Measurements from ENCODE around the gene DPP9. TPM values are rescaled to one million over a fixed set of nuclear protein-coding genes. Genes with fewer than 3 reads are reported as not detected.

Gene DPP9
- 10 to 100 TPM; 91.7 TPM for total RNA-seq

DNA sequence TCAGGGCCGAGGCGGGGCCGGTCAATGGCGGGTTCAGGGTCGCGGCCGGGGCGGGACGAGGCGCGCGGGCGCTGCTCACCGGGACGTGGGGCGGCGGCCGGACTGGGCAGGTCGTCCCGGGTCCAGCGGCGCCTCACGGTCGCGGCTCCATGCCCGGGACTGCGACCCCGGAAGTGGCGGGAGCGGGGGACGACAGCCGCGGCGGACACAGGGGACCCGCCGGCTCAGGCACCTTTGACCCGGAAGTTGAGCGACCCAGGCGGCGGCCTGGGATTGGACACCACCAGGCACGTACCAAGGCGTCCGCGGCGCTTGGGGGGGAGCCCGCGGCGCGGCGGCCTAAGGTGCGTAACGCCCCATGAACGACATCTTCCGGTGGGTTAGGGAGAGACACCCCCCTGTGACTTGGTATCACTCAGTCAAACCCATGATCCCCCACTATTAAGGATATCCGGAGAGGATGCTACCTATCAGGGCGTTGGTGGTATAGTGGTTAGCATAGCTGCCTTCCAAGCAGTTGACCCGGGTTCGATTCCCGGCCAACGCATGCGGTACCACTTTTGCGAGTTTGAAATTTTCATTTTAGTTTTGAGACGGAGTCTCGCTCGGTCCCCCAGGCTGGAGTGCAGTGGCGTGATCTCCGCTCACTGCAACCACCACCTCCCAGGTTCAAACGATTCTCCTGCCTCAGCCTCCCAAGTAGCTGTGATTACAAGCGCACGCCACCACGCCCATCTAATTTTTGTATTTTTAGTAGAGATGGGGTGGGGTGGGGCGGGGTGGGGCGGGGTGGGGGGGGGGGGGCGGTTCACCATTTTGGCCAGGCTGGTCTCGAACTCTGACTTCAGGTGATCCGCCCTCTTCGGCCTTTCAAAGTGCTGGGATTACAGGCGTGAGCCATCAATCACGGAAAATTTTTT lies at the start of gene DPP9:
Gene DPP9 (minus strand): TSS at position 248 of the 920 bp plus-strand sequence. CDS start 3,936 bp downstream, outside the sequence.
- H3K27ac Mint-ChIP-seq = peak within 1 kb of the TSS; percentile 100
- H3K4me3 Mint-ChIP-seq = peak within 1 kb of the TSS; percentile 100
- peaks cover 30% of the 10 kb centered on the region for H3K4me1 Mint-ChIP-seq
- ATAC-seq (ENCODE audit: low read depth) (peak; percentile 93), DNase-seq (peak; percentile 95)
- POLR2A ChIA-PET = interaction anchor here (0.6 to 3.0 kb wide), 7 partner anchors 67 to 584 kb away, joined by 3 to 28 read pairs (median 3); partner anchors contain the start of genes FEM1A, PLIN3 and UHRF1
- H3K27me3 Mint-ChIP-seq = peaks cover 2% of the 10 kb centered on the region
- H3K9me3 Mint-ChIP-seq = peaks cover 1% of the 10 kb centered on the region
- peaks cover 14% of the 10 kb centered on the region for H3K36me3 Mint-ChIP-seq

DNA sequence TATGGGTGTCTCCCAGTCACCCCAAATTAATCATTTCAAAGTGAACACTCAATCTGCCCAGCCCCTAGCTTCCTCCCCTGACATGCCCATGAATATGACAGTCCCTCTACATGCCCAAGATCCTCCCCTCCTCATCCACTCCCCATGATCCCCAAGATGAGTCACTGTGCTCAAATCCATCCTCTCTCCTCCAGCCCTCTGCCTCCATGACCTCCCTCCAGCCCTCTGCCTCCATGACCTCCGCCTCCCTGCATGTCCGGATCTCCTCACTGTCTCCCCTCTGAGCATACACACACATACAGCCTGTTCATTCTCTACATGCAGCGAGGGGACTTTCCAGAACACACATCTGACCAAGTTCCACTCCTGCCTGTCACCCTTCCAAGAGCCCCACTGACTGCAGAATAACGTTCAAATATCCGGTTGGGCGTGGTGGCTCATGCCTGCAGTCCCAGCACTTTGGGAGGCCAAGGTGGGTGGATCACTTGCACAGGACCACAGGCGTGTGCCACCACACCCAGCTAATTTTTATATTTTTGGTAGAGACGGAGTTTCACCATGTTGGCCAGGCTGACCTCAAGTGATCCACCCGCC lies 49.5 kb upstream of the DPP9 start:
- POLR2A ChIA-PET = no interaction called here
- ATAC-seq (ENCODE audit: low read depth) (no peak), DNase-seq (no peak)
- Mint-ChIP-seq H3K27ac (no peak overlapping the region), H3K36me3 (no peaks in the 10 kb centered on the region), H3K4me3 (no peak overlapping the region), H3K4me1 (no peaks in the 10 kb centered on the region), H3K9me3 (peaks cover 1% of the 10 kb centered on the region), H3K27me3 (peaks cover 3% of the 10 kb centered on the region)

DNA sequence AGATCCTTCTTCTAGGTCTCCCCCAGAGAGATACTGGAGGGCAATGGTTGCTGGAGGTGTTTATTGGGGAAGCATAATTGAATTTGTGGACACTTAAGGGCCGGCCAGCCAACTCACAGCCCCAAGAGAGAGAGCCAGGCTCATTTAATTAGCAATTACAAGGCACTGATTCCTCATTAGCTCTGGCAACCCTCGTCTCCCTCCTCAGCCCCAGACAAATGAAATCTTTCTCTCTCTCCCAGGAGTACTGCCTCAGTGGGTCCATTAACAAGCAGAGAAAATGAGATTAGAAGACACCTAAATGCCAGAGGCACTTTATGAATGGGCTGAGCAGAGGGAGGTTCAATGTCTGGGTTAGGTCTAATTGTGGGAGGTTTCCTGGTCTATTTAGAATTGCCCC lies 48.9 kb upstream of the DPP9 start:
- ATAC-seq (ENCODE audit: low read depth) (no peak), DNase-seq (no peak)
- H3K4me1 Mint-ChIP-seq = no peaks in the 10 kb centered on the region
- peaks cover 5% of the 10 kb centered on the region for H3K27me3 Mint-ChIP-seq
- no peaks in the 10 kb centered on the region for H3K36me3 Mint-ChIP-seq
- H3K27ac Mint-ChIP-seq = no peak overlapping the region
- no peak overlapping the region for H3K4me3 Mint-ChIP-seq
- POLR2A ChIA-PET = no interaction called here
- H3K9me3 Mint-ChIP-seq = peaks cover 1% of the 10 kb centered on the region

GRCh38 chr19:4768934-4769777 lies 45.5 kb upstream of the DPP9 start:
- Mint-ChIP-seq H3K4me1 (no peaks in the 10 kb centered on the region), H3K4me3 (no peak overlapping the region), H3K27ac (no peak overlapping the region), H3K36me3 (no peaks in the 10 kb centered on the region), H3K9me3 (peaks cover 1% of the 10 kb centered on the region), H3K27me3 (peaks cover 8% of the 10 kb centered on the region)
- DNase-seq = peak; percentile 87
- peak; percentile 66 for ATAC-seq (ENCODE audit: low read depth)
- POLR2A ChIA-PET = no interaction called here

DNA sequence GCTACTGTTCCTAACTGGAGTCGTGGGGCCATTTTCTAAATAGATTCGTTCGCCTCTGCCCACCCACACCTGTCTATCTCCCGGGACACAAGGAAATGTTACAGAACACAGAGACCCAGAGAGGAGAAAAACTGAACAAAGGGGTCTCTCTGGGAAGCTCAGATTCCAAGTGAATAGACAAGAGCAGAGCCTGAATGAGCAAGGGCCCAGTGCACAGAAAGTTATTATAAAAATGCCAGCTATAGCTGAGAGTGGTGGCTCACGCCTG lies 40.7 kb upstream of the DPP9 start:
- H3K9me3 Mint-ChIP-seq = no peaks in the 10 kb centered on the region
- no peaks in the 10 kb centered on the region for H3K36me3 Mint-ChIP-seq
- no peak overlapping the region for H3K27ac Mint-ChIP-seq
- peaks cover 23% of the 10 kb centered on the region for H3K27me3 Mint-ChIP-seq
- DNase-seq = no peak
- ATAC-seq (ENCODE audit: low read depth) = no peak
- H3K4me3 Mint-ChIP-seq = no peak overlapping the region
- H3K4me1 Mint-ChIP-seq = peaks cover 3% of the 10 kb centered on the region
- POLR2A ChIA-PET = no interaction called here

- Mint-ChIP-seq H3K9me3 (no peaks in the 10 kb centered on the region), H3K4me1 (peaks cover 3% of the 10 kb centered on the region), H3K36me3 (no peaks in the 10 kb centered on the region), H3K27ac (no peak overlapping the region), H3K4me3 (no peak overlapping the region), H3K27me3 (peaks cover 30% of the 10 kb centered on the region)
- no peak for DNase-seq
- no peak for ATAC-seq (ENCODE audit: low read depth)
- POLR2A ChIA-PET = no interaction called here
Observed at GRCh38 chr19:4763021-4763420, 39.4 kb upstream of the DPP9 start.

DNA sequence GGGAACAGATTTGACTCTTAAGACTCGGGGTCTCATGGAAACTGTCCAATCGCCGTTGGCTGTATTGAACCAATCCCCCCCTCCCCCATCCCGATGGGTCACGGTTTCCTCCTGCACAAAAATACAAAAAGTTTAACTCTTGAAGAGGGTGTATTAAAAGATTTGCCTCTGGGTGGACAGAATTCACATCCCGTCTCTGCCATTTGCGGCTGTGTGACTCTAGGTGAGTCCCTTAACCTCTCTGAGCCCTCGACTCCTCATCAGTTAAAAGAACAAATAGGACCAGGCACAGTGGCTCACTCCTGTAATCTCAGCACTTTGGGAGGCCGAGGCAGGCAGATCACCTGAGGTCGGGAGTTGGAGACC lies 36.6 kb upstream of the DPP9 start:
- H3K27ac Mint-ChIP-seq = no peak overlapping the region
- peak overlapping the region; percentile 70 for H3K4me3 Mint-ChIP-seq
- DNase-seq = no peak
- no peaks in the 10 kb centered on the region for H3K9me3 Mint-ChIP-seq
- peaks cover 3% of the 10 kb centered on the region for H3K4me1 Mint-ChIP-seq
- no peaks in the 10 kb centered on the region for H3K36me3 Mint-ChIP-seq
- ATAC-seq (ENCODE audit: low read depth) = no peak
- POLR2A ChIA-PET = no interaction called here
- peaks cover 29% of the 10 kb centered on the region for H3K27me3 Mint-ChIP-seq

DNA sequence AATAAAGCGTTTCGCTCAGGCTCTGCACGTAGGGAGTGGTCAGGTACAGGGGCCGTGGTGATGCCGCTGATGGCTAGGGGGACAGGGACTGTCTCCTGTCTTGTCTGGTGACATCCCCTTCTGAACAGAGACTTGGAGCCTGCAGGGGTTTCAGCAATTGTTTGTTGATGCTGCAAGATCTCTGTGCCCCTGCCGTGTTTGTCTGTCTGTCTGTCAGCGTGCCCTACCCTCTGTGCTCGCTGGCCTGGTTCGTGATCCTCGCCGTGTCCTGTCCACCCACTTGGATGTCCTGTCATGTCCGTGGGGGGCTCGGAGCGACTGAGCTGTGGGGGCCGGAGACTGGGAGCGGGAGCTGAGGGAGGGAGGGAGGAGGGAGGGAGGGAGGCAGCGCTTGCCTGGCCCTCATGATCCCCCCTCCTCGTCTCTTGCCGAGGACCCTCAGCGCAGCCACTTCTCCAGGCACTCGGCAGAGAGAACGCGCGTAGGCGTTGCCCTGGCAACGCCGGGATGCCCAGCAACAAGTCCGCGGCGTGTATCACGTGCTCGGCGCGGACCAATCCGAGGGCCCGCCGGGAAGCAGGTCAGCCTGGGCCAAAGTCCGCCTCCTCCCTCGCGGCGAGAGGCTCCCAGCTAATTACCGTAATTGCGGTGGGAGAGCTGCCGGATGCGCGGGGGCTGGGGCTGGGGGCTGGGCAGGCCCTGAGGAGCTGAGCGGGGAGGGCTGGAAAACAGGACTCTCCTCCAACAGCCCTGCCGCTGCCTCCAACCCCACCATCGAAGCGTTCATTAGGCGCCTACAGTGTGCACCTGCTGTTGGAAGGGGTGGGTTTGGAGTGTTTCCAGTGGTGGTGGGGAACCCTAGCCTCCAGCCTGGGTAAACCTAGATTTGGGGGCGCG lies 36.0 kb upstream of the DPP9 start:
- POLR2A ChIA-PET = no interaction called here
- H3K4me3 Mint-ChIP-seq = no peak overlapping the region
- peaks cover 3% of the 10 kb centered on the region for H3K4me1 Mint-ChIP-seq
- peaks cover 29% of the 10 kb centered on the region for H3K27me3 Mint-ChIP-seq
- ATAC-seq (ENCODE audit: low read depth) (peak; percentile 67), DNase-seq (peak; percentile 62)
- H3K9me3 Mint-ChIP-seq = no peaks in the 10 kb centered on the region
- H3K27ac Mint-ChIP-seq = no peak overlapping the region
- H3K36me3 Mint-ChIP-seq = no peaks in the 10 kb centered on the region

DNA sequence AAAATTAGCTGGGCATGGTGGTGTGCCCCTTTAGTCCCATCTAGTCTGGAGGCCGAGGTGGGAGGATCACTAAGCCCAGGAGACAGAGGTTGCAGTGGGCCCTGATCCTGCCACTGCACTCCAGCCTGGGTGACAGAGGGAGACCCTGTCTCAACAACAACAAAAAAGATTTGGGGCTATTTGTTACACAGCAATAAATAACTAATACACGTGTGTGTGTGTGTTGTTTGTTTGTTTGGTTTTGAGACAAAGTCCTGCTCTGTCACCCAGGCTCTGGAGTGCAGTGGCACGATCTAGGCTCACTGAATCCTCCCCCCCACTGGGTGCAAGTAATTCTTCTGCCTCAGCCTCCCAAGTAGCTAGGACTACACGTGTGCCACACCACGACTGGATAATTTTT lies 35.0 kb upstream of the DPP9 start:
- no peak for ATAC-seq (ENCODE audit: low read depth)
- Mint-ChIP-seq H3K27me3 (peaks cover 27% of the 10 kb centered on the region), H3K4me1 (peaks cover 3% of the 10 kb centered on the region), H3K36me3 (no peaks in the 10 kb centered on the region), H3K27ac (no peak overlapping the region), H3K9me3 (no peaks in the 10 kb centered on the region), H3K4me3 (no peak overlapping the region)
- DNase-seq = no peak
- POLR2A ChIA-PET = no interaction called here

- H3K4me3 Mint-ChIP-seq = no peak overlapping the region
- no peak for ATAC-seq (ENCODE audit: low read depth)
- DNase-seq = no peak
- peaks cover 24% of the 10 kb centered on the region for H3K27me3 Mint-ChIP-seq
- H3K27ac Mint-ChIP-seq = no peak overlapping the region
- peaks cover 3% of the 10 kb centered on the region for H3K4me1 Mint-ChIP-seq
- POLR2A ChIA-PET = no interaction called here
- no peaks in the 10 kb centered on the region for H3K36me3 Mint-ChIP-seq
- H3K9me3 Mint-ChIP-seq = no peaks in the 10 kb centered on the region
Observed at GRCh38 chr19:4758082-4758481, 34.4 kb upstream of the DPP9 start.

DNA sequence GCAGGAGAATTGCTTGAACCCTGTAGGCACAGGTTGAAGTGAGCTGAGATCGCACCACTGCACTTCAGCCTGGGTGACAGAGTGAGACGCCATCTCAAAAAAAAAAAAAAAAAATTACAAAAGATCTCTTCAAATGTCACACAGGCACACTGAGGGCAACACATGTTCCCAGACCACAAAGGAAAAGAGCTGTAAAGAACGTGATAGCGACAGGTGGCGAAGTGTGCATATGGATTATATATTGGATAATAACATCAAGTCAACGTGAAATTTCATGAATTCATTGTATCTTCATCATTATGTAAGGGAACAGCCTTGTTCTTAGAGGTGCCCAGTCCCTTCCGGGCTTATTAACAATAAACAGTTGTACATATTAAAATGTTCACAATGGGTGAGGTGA lies 31.8 kb upstream of the DPP9 start:
- no peak for DNase-seq
- no peaks in the 10 kb centered on the region for H3K36me3 Mint-ChIP-seq
- H3K4me1 Mint-ChIP-seq = peaks cover 3% of the 10 kb centered on the region
- H3K27me3 Mint-ChIP-seq = peaks cover 19% of the 10 kb centered on the region
- H3K4me3 Mint-ChIP-seq = no peak overlapping the region
- H3K27ac Mint-ChIP-seq = no peak overlapping the region
- H3K9me3 Mint-ChIP-seq = no peaks in the 10 kb centered on the region
- POLR2A ChIA-PET = no interaction called here
- no peak for ATAC-seq (ENCODE audit: low read depth)

- no peak overlapping the region for H3K4me3 Mint-ChIP-seq
- ATAC-seq (ENCODE audit: low read depth) (no peak), DNase-seq (no peak)
- no peaks in the 10 kb centered on the region for H3K9me3 Mint-ChIP-seq
- POLR2A ChIA-PET = no interaction called here
- no peaks in the 10 kb centered on the region for H3K4me1 Mint-ChIP-seq
- H3K27ac Mint-ChIP-seq = no peak overlapping the region
- no peaks in the 10 kb centered on the region for H3K36me3 Mint-ChIP-seq
- H3K27me3 Mint-ChIP-seq = peaks cover 16% of the 10 kb centered on the region
Observed at GRCh38 chr19:4754248-4754647, 30.6 kb upstream of the DPP9 start.
